NCI-H69 (cell line): ENCODE measurements around the gene CHST3.
"Not testable (repeated sequence)": the region's sequence is repeated elsewhere in the genome, so short reads cannot be mapped to it uniquely, and the experiment has no call there.

ENCODE experiments used
- DNase-seq: peaks from one replicate; lab custom pipeline; 2025; lab: John Stamatoyannopoulos, UW

Gene CHST3

DNA sequence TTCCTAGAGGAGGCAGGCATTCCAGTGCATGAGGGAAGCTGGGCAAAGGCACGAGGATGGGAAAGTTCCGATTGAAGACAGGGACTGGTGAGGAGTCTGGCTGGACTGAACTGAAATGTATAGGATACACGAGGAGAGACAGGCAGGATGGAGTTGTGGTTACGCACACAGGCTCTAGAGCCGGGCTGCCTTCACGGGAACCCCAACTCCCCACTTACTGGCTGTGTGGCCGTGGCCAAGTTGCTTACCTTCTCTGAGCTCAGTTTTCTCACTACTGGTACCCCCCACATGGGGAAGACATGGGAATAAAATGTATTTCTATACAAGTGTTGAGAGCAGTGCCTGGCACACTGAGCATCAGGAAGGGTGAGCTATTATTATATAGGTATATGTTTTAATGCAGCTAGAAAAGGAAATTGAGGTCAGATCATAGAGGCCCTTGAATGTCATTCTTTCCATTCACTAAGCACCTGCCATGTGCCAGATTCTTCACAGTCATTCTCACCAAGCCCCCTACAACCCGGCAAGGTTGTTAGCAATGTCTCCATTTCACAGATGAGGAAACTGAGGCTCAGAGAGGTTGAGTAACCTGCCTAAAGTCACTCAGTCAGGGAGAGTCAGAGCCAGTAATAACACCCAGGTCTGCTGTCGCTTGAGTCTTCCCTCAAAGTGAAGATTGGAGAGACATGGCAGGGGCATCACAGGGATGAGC is 9.7 kb downstream of the CHST3 start:
- DNase-seq, result no peak

GRCh38 chr10:71974489-71975021 is 10.4 kb downstream of the CHST3 start:
- no peak for DNase-seq

GRCh38 chr10:71975087-71975870 is 11.1 kb downstream of the CHST3 start:
- no peak for DNase-seq

- no peak for DNase-seq
These were observed 11.9 kb downstream of the CHST3 start for GRCh38 chr10:71975871-71976725.

DNA sequence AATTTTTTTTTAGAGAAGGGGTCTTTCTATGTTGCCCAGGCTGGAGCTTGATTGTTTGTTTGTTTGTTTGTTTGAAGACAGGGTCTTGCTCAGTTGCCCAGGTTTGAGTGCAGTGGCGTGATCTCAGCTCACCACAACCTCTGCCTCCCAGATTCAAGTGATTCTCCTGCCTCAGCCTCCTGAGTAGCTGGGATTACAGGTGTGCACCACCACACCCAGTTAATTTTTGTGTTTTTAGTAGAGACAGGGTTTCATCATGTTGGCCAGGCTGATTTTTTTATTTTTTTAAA is 13.4 kb downstream of the CHST3 start:
- not testable (repeated sequence) for DNase-seq

DNA sequence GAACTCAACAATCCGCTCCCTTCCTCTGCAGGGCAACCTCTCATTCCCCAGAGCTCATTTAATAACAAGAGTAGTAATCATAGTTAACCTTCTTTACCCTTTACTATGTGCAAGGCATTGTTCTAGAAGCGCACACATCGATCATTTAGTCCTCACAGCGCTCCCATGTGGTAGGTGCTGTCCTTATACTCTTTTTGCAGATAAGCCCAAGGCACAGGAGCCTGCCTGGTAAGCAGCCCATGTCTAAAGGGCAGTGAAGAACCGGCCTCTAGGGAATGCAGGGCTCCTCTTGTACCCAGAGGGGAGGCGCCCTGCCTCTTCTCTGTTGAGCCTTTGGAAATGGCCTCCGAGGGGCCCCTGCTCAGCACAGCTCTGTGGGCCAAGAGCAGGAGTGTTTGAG is 14.3 kb downstream of the CHST3 start:
- peak; percentile 34 for DNase-seq

- no peak for DNase-seq
These were observed 14.9 kb downstream of the CHST3 start for GRCh38 chr10:71978988-71979691.

GRCh38 chr10:71979692-71980062 is 15.5 kb downstream of the CHST3 start:
- DNase-seq, result no peak

DNA sequence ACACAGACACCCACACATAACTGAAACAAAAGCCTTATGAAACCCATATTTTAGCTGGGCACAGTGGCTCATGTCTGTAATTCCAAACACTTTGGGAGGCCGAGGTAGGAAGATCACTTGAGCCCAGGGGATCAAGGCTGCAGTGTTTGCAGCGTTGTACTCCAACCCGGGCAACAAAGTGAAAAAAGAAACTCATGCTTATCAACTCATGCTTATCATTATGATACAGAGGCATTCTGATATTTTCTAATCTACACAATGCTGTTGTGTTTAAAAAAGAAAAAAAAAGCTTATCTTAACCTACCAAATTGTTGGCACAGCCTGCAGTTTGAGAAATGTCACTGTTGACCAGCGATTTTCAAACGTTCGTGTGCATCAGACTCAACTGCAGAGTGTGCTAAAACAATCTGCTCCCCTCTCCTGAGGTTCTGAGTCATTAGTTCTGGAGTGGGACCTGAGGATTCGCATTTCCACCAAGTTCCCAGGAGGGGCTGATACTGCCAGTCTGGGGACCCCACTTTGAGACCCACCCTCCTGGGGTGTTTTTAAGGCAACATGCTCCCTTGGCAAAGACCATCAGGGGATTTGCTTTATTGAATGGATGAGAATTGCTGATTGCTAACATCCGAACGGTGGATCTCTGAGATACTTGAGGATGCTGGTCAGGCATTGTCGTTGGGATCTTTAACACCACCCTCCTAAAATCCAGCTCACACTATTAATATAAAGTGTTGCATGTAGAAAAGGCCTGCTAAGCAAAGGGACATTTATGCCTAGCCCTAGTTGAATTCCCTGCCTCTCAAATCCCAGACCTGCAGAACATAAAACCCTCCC is 16.2 kb downstream of the CHST3 start:
- DNase-seq, result no peak

DNA sequence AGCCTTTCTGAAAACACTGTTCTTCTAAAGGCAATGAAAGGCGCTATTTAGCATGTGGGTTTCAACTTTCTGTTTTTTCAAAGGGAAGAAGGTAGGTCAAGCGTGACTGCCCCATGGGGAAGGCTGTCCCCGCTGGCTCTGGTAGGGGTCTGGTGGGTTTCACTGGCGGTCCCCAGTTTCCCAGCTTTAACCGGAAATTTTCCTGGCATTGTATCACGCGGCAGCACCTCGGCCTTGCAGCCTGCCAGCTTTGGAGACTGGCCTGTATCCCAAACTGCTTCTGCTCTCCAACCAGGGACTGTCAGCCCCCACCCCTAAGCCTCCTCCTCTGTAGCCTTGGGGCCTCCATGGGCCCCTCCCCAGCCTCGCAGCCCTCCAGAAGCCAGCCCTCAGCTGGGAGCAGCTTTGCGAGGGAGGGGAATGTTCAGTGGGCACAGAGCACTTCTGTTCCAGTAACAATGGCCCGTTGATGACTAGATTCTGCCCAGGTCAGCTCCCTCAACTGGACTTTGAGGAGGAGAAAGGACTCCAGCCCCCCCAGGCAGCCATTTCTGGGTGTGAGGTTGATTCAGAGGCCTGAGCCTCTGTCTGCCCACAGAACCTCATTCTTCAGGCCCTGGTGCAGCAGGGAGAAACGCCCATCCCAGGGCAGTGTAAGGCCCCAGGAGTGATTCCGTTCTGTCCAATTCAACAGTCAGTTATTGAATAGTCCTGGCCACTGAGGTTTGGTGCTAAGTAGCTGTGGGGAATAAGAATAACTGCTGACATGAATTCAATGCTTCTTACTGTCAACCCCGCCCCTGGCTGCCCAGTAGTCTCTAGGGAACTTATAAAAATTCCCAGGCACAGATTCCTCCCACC is 17.1 kb downstream of the CHST3 start:
- no peak for DNase-seq

GRCh38 chr10:71981876-71982230 is 17.7 kb downstream of the CHST3 start:
- DNase-seq, result no peak

GRCh38 chr10:71982269-71983178 is 18.3 kb downstream of the CHST3 start:
- no peak for DNase-seq

DNA sequence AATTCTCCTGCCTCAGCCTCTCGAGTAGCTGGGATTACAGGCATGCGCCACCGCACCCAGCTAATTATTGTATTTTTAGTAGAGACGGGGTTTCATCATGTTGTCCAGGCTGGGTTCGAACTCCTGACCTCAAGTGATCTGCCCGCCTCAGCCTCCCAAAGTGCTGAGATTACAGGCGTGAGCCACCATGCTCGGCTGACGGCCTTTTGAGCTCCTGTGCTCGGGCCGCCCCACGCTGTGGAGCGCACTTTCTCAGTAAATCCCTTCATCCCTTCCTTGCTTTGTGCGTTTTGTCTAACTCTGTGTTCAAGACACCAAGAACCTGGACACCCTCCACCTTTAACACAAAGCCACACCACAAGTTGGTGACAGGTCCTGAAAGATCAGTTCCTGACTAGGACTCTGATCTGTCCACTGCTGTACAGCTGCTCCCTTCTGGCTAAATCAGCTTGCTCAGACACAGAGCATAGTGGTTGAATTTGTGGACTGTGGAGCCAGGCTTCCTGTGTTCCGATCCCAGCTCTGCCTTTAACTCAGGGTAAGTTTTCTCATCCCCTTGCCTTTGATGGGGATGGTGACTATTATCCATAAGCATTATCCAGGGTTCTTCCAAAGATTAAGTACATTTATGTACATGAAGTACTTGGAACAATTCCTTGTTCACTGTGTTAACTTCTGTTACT is 20.1 kb downstream of the CHST3 start:
- DNase-seq, result no peak

GRCh38 chr10:71984809-71985388 is 20.7 kb downstream of the CHST3 start:
- DNase-seq, result no peak

GRCh38 chr10:71985542-71986250 is 21.5 kb downstream of the CHST3 start:
- no peak for DNase-seq

DNA sequence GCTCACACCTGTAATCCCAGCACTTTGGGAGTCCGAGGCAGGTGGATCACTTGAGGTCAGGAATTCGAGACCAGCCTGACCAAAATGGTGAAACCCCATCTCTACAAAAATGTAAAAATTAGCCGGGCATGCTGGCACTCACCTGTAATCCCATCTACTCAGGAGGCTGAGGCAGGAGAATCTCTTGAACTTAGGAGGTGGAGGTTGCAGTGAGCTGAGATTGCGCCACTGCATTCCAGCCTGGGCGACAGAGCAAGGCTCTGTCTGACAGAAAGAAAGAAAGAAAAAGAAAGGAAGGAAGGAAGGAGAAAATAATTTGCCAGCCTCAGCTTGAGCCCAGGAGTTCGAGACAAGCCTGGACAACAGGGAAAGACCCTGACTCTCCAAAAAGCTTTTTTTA is 24.7 kb downstream of the CHST3 start:
- DNase-seq, result not testable (repeated sequence)

DNA sequence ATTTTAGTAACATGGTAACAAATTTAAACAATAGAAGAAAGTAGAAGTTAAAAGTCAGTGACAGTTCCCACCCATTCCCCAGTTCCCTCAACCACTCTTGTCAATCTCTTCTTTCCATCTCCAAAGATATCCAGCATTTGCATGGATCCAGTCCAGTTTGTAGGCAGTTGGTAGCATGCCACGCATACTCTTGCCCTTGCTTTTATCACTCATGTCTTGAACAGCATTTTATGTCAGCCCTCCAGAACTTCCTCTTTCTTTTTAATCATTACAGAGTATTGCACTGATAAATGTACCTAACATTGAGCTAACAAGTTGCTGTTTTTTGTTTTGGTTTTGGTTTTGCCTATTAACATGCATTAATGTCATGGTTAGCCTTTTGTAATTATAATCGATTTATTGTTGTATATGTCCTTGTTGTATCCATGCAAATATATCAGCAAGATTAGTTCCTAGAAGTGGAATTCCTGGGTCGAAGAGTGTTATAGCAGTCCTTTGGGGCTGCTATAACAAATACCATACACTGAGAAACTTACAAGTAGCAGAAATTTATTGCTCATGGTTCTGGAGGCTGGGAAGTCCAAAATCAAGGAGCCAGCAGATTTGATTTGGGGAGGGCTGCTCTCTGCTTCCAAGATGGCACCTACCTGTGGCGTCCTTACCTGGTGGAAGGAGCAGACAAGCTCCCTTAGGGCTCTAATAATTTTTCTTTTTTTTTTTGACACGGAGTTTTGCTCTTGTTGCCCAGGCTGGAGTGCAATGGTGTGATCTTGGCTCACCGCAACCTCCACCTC is 25.7 kb downstream of the CHST3 start:
- no peak for DNase-seq
